Choroid plexus epithelial cell (primary cell): Measurements from ENCODE around the gene FES.

ENCODE experiments used
- DNase-seq: peaks from one replicate; pipeline ENCODE4 v3.0.0-alpha.2; 2010; ENCODE audit warnings: low read depth
- H3K4me3 ChIP-seq: 2 replicates; pipeline ENCODE4 v1.5.1; 2011; ENCODE audit warnings: low read depth, mild to moderate bottlenecking, control low read depth, low read length, moderate library complexity
- CTCF ChIP-seq: conservative IDR thresholded peaks from 2 replicates; pipeline ENCODE4 v1.5.1; 2011; ENCODE audit warnings: low read depth, mild to moderate bottlenecking, control low read depth, inconsistent platforms, low read length, moderate library complexity

Gene FES

GRCh38 chr15:90880381-90881145 lies 3.7 kb upstream of the FES start:
- H3K4me3 ChIP-seq = no peak overlapping the region
- no peak for DNase-seq
- TF ChIP-seq CTCF = no peak

- DNase-seq = no peak
- TF ChIP-seq CTCF = no peak
- no peak overlapping the region for H3K4me3 ChIP-seq
These were observed 2.9 kb upstream of the FES start for GRCh38 chr15:90881181-90881977.

- DNase-seq = no peak
- no peak overlapping the region for H3K4me3 ChIP-seq
- no peak for TF ChIP-seq CTCF
These were observed 2.2 kb upstream of the FES start for GRCh38 chr15:90881978-90882721.

GRCh38 chr15:90882781-90883525 lies 1.4 kb upstream of the FES start:
- no peak for TF ChIP-seq CTCF
- no peak for DNase-seq
- no peak overlapping the region for H3K4me3 ChIP-seq

- no peak for TF ChIP-seq CTCF
- peak overlapping the region; percentile 65 for H3K4me3 ChIP-seq
- DNase-seq = no peak
These were observed 753 bp upstream of the FES start for GRCh38 chr15:90883526-90883975.

- H3K4me3 ChIP-seq = peak overlapping the region; percentile 65
- no peak for DNase-seq
- no peak for TF ChIP-seq CTCF
These were observed 571 bp downstream of the FES start for GRCh38 chr15:90884719-90885431.
